Liver (tissue), 3 donors: Measurements from ENCODE around the gene NIBAN1.

Source experiments
- ATF3 ChIP-seq: IDR thresholded peaks from 2 replicates; pipeline ENCODE4 v1.6.1; 2016; ENCODE audit warnings: antibody characterized with exemption
- CTCF ChIP-seq: fragments of 150-350 bp; IDR thresholded peaks from 2 replicates; pipeline ENCODE4 v1.5.1; 2017; ENCODE audit warnings: improper control_type of control experiment, low read depth, low read length; ENCODE audit not compliant: missing input control
- EGR1 ChIP-seq, 2 donors: IDR thresholded peaks; 2 replicates each; pipeline ENCODE4 v1.6.1; 2016 to 2018; ENCODE audit warnings: antibody characterized with exemption in 2 of 2, low read depth in 2 of 2
- GABPA ChIP-seq, 2 donors: IDR thresholded peaks in 1 of 2; conservative IDR thresholded peaks in 1 of 2; 2 replicates each; pipeline ENCODE4 v1.6.1; 2016; ENCODE audit warnings: antibody characterized with exemption in 2 of 2, mild to moderate bottlenecking in 1 of 2, moderate library complexity in 1 of 2
- HNF4A ChIP-seq, 2 donors: conservative IDR thresholded peaks; 2 replicates each; pipeline ENCODE4 v1.6.1; 2016; ENCODE audit warnings: antibody characterized with exemption in 2 of 2, mild to moderate bottlenecking in 2 of 2
- HNF4G ChIP-seq: IDR thresholded peaks from 2 replicates; pipeline ENCODE4 v1.6.1; 2016; ENCODE audit warnings: antibody characterized with exemption
- JUND ChIP-seq, 2 donors: IDR thresholded peaks; 2 replicates each; pipeline ENCODE4 v1.6.1; 2016; ENCODE audit warnings: antibody characterized with exemption in 2 of 2
- MAX ChIP-seq: IDR thresholded peaks from 2 replicates; pipeline ENCODE4 v1.6.1; 2016; ENCODE audit warnings: antibody characterized with exemption
- RAD21 ChIP-seq, 2 donors: IDR thresholded peaks; 2 replicates each; pipeline ENCODE4 v1.6.1; 2016; ENCODE audit warnings: antibody characterized with exemption in 2 of 2, mild to moderate bottlenecking in 2 of 2
- REST ChIP-seq: IDR thresholded peaks from 2 replicates; pipeline ENCODE4 v1.6.1; 2016; ENCODE audit warnings: antibody characterized with exemption, mild to moderate bottlenecking
- RXRA ChIP-seq, 2 donors: IDR thresholded peaks; 2 replicates each; pipeline ENCODE4 v1.6.1; 2017 to 2018; ENCODE audit warnings: antibody characterized with exemption in 2 of 2, mild to moderate bottlenecking in 1 of 2
- TAF1 ChIP-seq: conservative IDR thresholded peaks from 2 replicates; pipeline ENCODE4 v1.6.1; 2016; ENCODE audit warnings: antibody characterized with exemption, mild to moderate bottlenecking
- YY1 ChIP-seq: IDR thresholded peaks from 2 replicates; pipeline ENCODE4 v1.6.1; 2016; ENCODE audit warnings: antibody characterized with exemption, mild to moderate bottlenecking
- ZBTB33 ChIP-seq: IDR thresholded peaks from 2 replicates; pipeline ENCODE4 v1.6.1; 2016; ENCODE audit warnings: antibody characterized with exemption
- donor health status: healthy.
- donor health status: healthy.

- TF ChIP-seq CTCF (no peak), MAX (no peak), YY1 (no peak), REST (no peak), EGR1 (IDR thresholded peaks at IDR 0.05; ENCODE audit: low read depth in 2 of 2) (no peak), ZBTB33 (no peak), RAD21 (IDR thresholded peaks at IDR 0.05) (no peak), GABPA (IDR thresholded peaks at IDR 0.05 in 1 of 2, conservative IDR thresholded peaks at IDR 0.05 in 1 of 2) (no peak), ATF3 (no peak), RXRA (IDR thresholded peaks at IDR 0.05) (no peak), HNF4G (no peak), TAF1 (no peak), JUND (IDR thresholded peaks at IDR 0.05) (no peak), HNF4A (conservative IDR thresholded peaks at IDR 0.05) (no peak)
These were observed 36.1 kb upstream of the NIBAN1 start for GRCh38 chr1:185010361-185010760.
